HG03045 (cell line): ENCODE results near the gene PCDHA10.
"Not testable (repeated sequence)": the region's sequence is repeated elsewhere in the genome, so short reads cannot be mapped to it uniquely, and the experiment has no call there.

Source experiments
- ATAC-seq: cut with Tn5 transposase; IDR thresholded peaks from one replicate; pipeline ENCODE4 v1.9.1; 2021; ENCODE audit warnings: mild to moderate bottlenecking, moderate library complexity; ENCODE audit not compliant: unreplicated experiment

Gene PCDHA10

GRCh38 chr5:140855772-140856674, at the start of gene PCDHA10:
Gene PCDHA10, plus strand, starts transcription at chr5:140855897. Its CDS starts 152 bp downstream, at chr5:140856049.
- ATAC-seq, result no peak

DNA sequence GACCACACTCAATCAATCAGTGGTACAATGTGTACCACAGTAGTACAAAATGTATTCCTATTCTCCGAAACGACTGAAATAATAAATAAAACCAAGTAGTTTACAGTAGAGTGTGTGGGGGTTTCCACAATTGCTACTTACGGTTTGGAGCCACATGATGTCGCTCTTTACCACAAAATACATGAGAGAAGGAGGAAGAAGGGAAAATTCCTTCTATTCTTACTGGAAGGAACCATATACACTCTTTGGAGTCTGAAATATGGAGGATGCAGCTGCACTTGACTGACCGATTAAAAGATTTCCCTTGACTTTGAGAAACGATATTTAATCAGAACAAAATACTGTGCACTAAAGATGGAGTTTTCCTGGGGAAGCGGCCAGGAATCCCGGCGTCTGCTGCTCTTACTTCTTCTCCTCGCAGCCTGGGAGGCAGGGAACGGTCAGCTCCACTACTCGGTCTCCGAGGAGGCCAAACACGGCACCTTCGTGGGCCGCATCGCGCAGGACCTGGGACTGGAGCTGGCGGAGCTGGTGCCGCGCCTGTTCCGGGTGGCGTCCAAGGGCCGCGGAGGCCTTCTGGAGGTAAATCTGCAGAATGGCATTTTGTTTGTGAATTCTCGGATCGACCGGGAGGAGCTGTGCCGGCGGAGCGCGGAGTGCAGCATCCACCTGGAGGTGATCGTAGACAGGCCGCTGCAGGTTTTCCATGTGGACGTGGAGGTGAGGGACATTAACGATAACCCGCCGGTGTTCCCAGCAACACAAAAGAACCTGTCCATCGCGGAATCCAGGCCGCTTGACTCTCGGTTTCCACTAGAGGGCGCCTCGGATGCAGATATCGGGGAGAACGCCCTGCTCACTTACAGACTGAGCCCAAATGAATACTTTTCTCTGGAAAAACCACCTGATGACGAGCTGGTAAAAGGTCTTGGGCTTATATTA, 48.6 kb upstream of the PCDHA10 start, which contains the start of gene PCDHA4:
TSS of gene PCDHA4 (plus strand) at position 235 of the 942 bp plus-strand sequence.
- ATAC-seq, result no peak

DNA sequence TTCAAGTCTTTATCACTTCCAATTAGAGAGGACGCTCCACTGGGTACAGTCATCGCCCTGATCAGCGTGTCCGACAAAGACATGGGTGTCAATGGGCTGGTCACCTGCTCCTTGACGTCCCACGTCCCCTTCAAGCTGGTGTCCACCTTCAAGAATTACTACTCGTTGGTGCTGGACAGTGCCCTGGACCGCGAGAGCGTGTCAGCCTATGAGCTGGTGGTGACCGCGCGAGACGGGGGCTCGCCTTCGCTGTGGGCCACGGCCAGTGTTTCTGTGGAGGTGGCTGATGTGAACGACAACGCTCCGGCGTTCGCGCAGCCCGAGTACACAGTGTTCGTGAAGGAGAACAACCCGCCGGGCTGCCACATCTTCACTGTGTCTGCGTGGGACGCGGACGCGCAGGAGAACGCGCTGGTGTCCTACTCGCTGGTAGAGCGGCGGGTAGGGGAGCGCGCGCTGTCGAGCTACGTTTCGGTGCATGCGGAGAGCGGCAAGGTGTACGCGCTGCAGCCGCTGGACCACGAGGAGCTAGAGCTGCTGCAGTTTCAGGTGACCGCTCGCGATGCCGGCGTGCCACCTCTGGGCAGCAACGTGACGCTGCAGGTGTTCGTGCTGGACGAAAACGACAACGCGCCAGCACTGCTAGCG, 47.3 kb upstream of the PCDHA10 start:
- not testable (repeated sequence) for ATAC-seq

- ATAC-seq, result no peak
Observed at GRCh38 chr5:140808889-140809291, 46.8 kb upstream of the PCDHA10 start.

DNA sequence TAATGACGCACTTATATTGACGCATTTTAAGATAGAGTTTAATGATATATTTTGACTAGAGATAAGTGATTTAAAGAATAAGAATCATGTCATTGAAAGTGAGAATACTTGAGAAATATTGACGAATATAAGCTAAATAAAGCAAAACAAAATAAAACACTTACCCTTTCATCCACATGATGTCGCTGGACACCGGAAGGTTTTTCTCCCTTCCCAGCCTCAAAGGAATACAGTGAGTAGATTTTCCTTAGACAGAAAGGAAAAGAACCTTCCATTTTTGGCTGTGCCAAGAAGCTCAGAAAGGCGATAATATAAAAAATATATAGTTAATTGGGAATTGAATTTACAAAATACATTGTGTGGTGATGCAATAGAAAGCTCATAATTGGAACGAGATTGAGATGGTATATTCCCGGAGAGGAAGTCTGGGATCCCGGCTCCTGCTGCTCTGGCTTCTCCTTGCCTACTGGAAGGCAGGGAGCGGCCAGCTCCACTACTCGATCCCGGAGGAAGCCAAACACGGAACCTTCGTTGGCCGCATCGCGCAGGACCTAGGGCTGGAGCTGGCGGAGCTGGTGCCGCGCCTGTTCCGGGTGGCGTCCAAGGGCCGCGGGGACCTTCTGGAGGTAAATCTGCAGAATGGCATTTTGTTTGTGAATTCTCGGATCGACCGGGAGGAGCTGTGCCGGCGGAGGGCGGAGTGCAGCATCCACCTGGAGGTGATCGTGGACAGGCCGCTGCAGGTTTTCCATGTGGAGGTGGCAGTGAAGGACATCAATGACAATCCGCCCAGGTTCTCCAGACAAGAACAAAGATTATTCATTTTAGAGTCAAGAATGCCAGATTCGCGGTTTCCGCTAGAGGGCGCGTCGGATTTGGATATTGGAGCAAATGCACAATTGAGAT, 34.1 kb upstream of the PCDHA10 start, which contains the start of gene PCDHA5:
TSS of gene PCDHA5 (plus strand) at position 239 of the 906 bp plus-strand sequence.
- no peak for ATAC-seq

GRCh38 chr5:140822281-140822629, 33.4 kb upstream of the PCDHA10 start:
- no peak for ATAC-seq

DNA sequence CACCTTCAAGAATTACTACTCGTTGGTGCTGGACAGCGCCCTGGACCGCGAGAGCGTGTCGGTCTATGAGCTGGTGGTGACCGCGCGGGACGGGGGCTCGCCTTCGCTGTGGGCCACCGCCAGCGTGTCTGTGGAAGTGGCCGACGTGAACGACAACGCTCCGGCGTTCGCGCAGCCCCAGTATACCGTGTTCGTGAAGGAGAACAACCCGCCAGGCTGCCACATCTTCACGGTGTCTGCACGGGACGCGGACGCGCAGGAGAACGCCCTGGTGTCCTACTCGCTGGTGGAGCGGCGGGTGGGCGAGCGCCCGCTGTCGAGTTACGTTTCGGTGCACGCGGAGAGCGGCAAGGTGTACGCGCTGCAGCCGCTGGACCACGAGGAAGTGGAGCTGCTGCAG, 32.7 kb upstream of the PCDHA10 start:
- not testable (repeated sequence) for ATAC-seq

DNA sequence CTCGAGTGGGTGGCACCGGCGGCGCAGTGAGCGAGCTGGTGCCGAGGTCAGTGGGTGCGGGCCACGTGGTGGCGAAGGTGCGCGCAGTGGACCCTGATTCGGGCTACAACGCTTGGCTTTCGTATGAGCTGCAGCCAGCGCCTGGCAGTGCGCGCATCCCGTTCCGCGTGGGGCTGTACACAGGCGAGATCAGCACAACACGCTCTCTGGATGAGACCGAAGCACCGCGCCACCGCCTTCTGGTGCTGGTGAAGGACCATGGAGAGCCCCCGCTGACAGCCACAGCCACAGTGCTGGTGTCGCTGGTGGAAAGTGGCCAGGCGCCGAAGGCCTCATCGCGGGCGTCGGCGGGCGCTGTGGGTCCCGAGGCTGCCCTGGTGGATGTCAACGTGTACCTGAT, 32.2 kb upstream of the PCDHA10 start:
- ATAC-seq, result no peak

- ATAC-seq, result no peak
Observed at GRCh38 chr5:140827704-140828361, 27.9 kb upstream of the PCDHA10 start, which contains the start of gene PCDHA6. Gene PCDHA6, plus strand, starts transcription at chr5:140827960. Its CDS starts 132 bp downstream, at chr5:140828092.

GRCh38 chr5:140828362-140828737, 27.3 kb upstream of the PCDHA10 start:
- no peak for ATAC-seq

- ATAC-seq, result not testable (repeated sequence)
Observed at GRCh38 chr5:140829511-140830501, 25.9 kb upstream of the PCDHA10 start.

DNA sequence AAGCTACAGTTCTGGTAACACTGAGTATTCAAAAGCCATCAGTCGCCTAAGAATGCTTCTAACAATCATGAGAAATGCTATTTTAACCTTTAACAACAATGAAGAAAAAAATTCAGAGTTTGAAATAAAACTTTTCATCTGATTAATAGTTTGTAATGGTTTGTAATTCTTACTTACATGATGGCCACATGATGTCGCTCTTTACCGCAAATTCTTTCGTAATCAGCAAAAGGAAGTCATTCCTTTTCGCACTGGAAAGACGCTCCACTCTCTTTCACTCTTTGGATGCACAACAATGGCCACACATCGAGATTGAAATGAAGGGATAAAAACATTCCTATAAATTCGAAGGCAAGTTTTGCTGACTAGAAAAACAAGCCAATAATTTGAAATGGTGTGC, 21.7 kb upstream of the PCDHA10 start, which contains the start of gene PCDHA7:
TSS of gene PCDHA7 (plus strand) at position 277 of the 400 bp plus-strand sequence. CDS start at position 392, 115 bp downstream.
- no peak for ATAC-seq

GRCh38 chr5:140834439-140835008, 21.2 kb upstream of the PCDHA10 start:
- ATAC-seq, result not testable (repeated sequence)

DNA sequence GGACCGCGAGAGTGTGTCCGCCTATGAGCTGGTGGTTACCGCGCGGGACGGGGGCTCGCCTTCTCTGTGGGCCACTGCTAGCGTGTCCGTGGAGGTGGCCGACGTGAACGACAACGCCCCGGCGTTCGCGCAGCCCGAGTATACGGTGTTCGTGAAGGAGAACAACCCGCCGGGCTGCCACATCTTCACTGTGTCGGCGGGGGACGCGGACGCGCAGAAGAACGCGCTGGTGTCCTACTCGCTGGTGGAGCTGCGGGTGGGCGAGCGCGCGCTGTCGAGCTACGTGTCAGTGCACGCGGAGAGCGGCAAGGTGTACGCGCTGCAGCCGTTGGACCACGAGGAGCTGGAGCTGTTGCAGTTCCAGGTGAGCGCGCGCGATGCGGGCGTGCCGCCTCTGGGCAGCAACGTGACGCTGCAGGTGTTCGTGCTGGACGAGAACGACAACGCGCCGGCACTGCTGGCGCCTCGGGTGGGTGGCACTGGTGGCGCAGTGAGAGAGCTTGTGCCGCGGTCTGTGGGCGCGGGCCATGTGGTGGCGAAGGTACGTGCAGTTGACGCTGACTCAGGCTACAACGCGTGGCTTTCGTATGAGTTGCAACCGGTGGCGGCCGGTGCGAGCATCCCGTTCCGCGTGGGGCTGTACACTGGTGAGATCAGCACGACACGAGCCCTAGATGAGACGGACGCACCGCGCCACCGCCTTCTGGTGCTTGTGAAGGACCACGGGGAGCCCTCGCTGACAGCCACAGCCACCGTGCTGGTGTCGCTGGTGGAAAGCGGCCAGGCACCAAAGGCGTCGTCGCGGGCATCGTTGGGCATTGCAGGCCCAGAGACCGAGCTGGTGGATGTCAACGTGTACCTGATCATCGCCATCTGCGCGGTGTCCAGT, 19.8 kb upstream of the PCDHA10 start:
- ATAC-seq, result no peak

- no peak for ATAC-seq
Observed at GRCh38 chr5:140840978-140841962, 14.4 kb upstream of the PCDHA10 start, which contains the start of gene PCDHA8. Gene PCDHA8, plus strand, starts transcription at chr5:140841187. Its CDS starts 135 bp downstream, at chr5:140841322.
